Astrocyte (in vitro differentiated cells and primary cell): ENCODE results near the gene ATP2B3.

Experiments used
- CTCF ChIP-seq: IDR thresholded peaks from 2 replicates; pipeline ENCODE4 v1.5.1; 2011; ENCODE audit warnings: low read depth, mild to moderate bottlenecking, inconsistent platforms, low read length, moderate library complexity; ENCODE audit not compliant: insufficient read depth
- EZH2 ChIP-seq: IDR thresholded peaks from 2 replicates; pipeline ENCODE4 v1.6.1; 2012; ENCODE audit warnings: mild to moderate bottlenecking, low read length, inconsistent platforms; ENCODE audit not compliant: insufficient read depth

- TF ChIP-seq CTCF (no peak), EZH2 (no peak)
These were observed 25.5 kb upstream of the ATP2B3 start for GRCh38 chrX:153491918-153492317.
